OCI-LY7 (cell line): ENCODE data around the gene KLHL21. TPM values are rescaled to one million over a fixed set of nuclear protein-coding genes. Genes with fewer than 3 reads are reported as not detected.
A peak's percentile ranks its signal among the peaks of the same experiment; 100 is the strongest.

Experiments used
- BruUV-seq: library from RNA; stranded (reverse); fragments of 400-500 nt; replicated peaks from 2 replicates; lab custom pipeline; 2021; lab: Mats Ljungman, UMichigan
- CTCF ChIA-PET: fragments of 300-600 bp; sonication (Branson Sonifier 250); formaldehyde crosslinking; loops from one replicate; lab custom pipeline; 2022; ENCODE audit warnings: antibody characterized with exemption; ENCODE audit not compliant: unreplicated experiment; lab: Charles Lee
- POLR2A ChIA-PET: fragments of 300-600 bp; sonication (Branson Sonifier 250); formaldehyde crosslinking; loops from one replicate; lab custom pipeline; 2022; ENCODE audit warnings: antibody characterized with exemption; lab: Charles Lee
- DNase-seq: peaks from one replicate; pipeline ENCODE4 v3.0.0-alpha.2; 2015; ENCODE audit warnings: low spot score
- H2AFZ ChIP-seq: fragments of 200-600 bp; sonication (generic), shearing (Covaris generic); 2 replicates; pipeline ENCODE4 v1.6.1; 2014; ENCODE audit warnings: mild to moderate bottlenecking, antibody characterized with exemption, low read length, moderate library complexity
- H3K27ac ChIP-seq: fragments of 200-600 bp; sonication (generic); 2 replicates; pipeline ENCODE4 v1.5.1; 2014; ENCODE audit warnings: mixed run types, low read depth, mild to moderate bottlenecking, moderate library complexity, low read length, inconsistent platforms; ENCODE audit not compliant: poor library complexity, severe bottlenecking
- H3K36me3 ChIP-seq: fragments of 200-600 bp; sonication (generic); 2 replicates; pipeline ENCODE4 v1.6.1; 2014; ENCODE audit warnings: mild to moderate bottlenecking, antibody characterized with exemption, low read length, moderate library complexity, mixed read lengths; ENCODE audit not compliant: insufficient read depth
- H3K4me1 ChIP-seq: fragments of 200-600 bp; sonication (generic); 2 replicates; pipeline ENCODE4 v1.5.1; 2014; ENCODE audit warnings: mild to moderate bottlenecking, low read length; ENCODE audit not compliant: insufficient read depth, poor library complexity, severe bottlenecking
- H3K4me2 ChIP-seq: fragments of 200-600 bp; sonication (generic); 2 replicates; pipeline ENCODE4 v1.6.1; 2014; ENCODE audit warnings: mild to moderate bottlenecking, low read length
- H3K4me3 ChIP-seq: fragments of 200-600 bp; sonication (generic); 2 replicates; pipeline ENCODE4 v1.5.1; 2014; ENCODE audit warnings: mild to moderate bottlenecking, low read depth, low read length; ENCODE audit not compliant: poor library complexity, severe bottlenecking
- H3K79me2 ChIP-seq: fragments of 200-600 bp; sonication (generic); 2 replicates; pipeline ENCODE4 v1.6.1; 2016; ENCODE audit warnings: low read depth, mild to moderate bottlenecking, low read length, moderate library complexity, mixed read lengths; ENCODE audit not compliant: insufficient read depth
- H3K9me2 ChIP-seq: fragments of 200-600 bp; sonication (generic); 2 replicates; pipeline ENCODE4 v1.6.1; 2016; ENCODE audit warnings: mild to moderate bottlenecking, low read length, mixed read lengths; ENCODE audit not compliant: insufficient read depth
- H3K9me3 ChIP-seq: fragments of 200-600 bp; sonication (generic); 2 replicates; pipeline ENCODE4 v1.6.1; 2014; ENCODE audit warnings: mild to moderate bottlenecking, mixed run types, low read length, mixed read lengths
- H4K20me1 ChIP-seq: fragments of 200-600 bp; sonication (generic); 2 replicates; pipeline ENCODE4 v1.6.1; 2014; ENCODE audit warnings: mild to moderate bottlenecking, antibody characterized with exemption, low read length, moderate library complexity, mixed read lengths; ENCODE audit not compliant: insufficient read depth
- EZH2phosphoT487 ChIP-seq: fragments of 200-600 bp; sonication (generic); IDR thresholded peaks from 2 replicates; pipeline ENCODE4 v1.6.1; 2018; ENCODE audit warnings: low read depth, borderline replicate concordance, mild to moderate bottlenecking, mixed run types, antibody characterized with exemption, low read length, moderate library complexity, mixed read lengths
- intact Hi-C: fragments of 100-400 bp; cut with micrococcal nuclease; formaldehyde crosslinking; loops from one replicate; pipeline ENCODE4 v1.10.0; 2022; ENCODE audit not compliant: unreplicated experiment
- total RNA-seq, 2 experiments: library from RNA; depleted of rRNA in 1 of 2; stranded (reverse); fragments of >200 nt in 1 of 2; shearing (Covaris generic) in 1 of 2; gene quantifications; 2 replicates each; pipeline ENCODE4 v1.2.3, GENCODE V29; 2014 to 2022
- TF ChIP-seq, protein P1 (sequence below): fragments of 200-600 bp; sonication (generic); conservative IDR thresholded peaks from 2 replicates; pipeline ENCODE4 v1.5.1; 2014; ENCODE audit warnings: mild to moderate bottlenecking, antibody characterized with exemption, low read length, moderate library complexity, mixed read lengths

Gene KLHL21
- total RNA-seq, 2 experiments from 2014 or later, result 7.4 to 7.6 TPM

- H4K20me1 ChIP-seq, result no peaks in the 10 kb centered on the region
- no peak overlapping the region for H3K4me2 ChIP-seq
- no peaks in the 10 kb centered on the region for H3K9me2 ChIP-seq
- peaks cover 9% of the 10 kb centered on the region; the same call in 1 of the 2 replicates for H3K79me2 ChIP-seq
- H3K4me3 ChIP-seq, result no peak overlapping the region
- H3K27ac ChIP-seq, result no peak overlapping the region
- intact Hi-C loops, result no loop called here
- POLR2A ChIA-PET, result no interaction called here
- no peaks in the 10 kb centered on the region for H3K9me3 ChIP-seq
- peaks cover 24% of the 10 kb centered on the region for H3K4me1 ChIP-seq
- peaks cover 64% of the 10 kb centered on the region for H3K36me3 ChIP-seq
- TF ChIP-seq, protein P1, sequence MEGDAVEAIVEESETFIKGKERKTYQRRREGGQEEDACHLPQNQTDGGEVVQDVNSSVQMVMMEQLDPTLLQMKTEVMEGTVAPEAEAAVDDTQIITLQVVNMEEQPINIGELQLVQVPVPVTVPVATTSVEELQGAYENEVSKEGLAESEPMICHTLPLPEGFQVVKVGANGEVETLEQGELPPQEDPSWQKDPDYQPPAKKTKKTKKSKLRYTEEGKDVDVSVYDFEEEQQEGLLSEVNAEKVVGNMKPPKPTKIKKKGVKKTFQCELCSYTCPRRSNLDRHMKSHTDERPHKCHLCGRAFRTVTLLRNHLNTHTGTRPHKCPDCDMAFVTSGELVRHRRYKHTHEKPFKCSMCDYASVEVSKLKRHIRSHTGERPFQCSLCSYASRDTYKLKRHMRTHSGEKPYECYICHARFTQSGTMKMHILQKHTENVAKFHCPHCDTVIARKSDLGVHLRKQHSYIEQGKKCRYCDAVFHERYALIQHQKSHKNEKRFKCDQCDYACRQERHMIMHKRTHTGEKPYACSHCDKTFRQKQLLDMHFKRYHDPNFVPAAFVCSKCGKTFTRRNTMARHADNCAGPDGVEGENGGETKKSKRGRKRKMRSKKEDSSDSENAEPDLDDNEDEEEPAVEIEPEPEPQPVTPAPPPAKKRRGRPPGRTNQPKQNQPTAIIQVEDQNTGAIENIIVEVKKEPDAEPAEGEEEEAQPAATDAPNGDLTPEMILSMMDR, result no peak
- no peak for TF ChIP-seq EZH2phosphoT487
- DNase-seq, result no peak
- no peak overlapping the region for H2AFZ ChIP-seq
- CTCF ChIA-PET, result no interaction called here
- BruUV-seq, result TSS peak; percentile 45
These were observed 19.0 kb upstream of the KLHL21 start for GRCh38 chr1:6621429-6622391.

DNA sequence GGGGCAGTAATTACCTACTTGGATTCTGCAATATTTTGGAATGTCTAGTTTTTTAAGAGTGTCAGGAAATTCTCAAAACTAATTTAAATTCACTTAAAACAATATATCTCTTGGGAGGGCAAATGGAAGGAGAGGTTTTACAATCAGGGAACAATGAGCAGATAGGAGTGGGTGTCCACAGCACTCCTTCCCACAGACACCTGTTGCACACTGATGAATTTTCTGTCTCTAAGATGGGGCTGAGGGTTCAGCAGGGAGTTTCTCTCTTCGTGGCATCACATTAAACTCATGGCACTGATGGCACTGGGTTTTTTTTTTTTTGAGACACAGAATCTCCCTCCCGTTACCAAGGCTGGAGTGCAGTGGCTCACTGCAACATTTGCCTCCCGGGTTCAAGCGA, 16.4 kb upstream of the KLHL21 start:
- CTCF ChIA-PET, result no interaction called here
- peaks cover 19% of the 10 kb centered on the region for H3K4me1 ChIP-seq
- H3K79me2 ChIP-seq, result peaks cover 12% of the 10 kb centered on the region
- H4K20me1 ChIP-seq, result peaks cover 6% of the 10 kb centered on the region; the same call in 1 of the 2 replicates
- POLR2A ChIA-PET, result no interaction called here
- no peak overlapping the region for H2AFZ ChIP-seq
- BruUV-seq, result no TSS peak
- peaks cover 61% of the 10 kb centered on the region for H3K36me3 ChIP-seq
- no peaks in the 10 kb centered on the region for H3K9me2 ChIP-seq
- no peak overlapping the region for H3K4me3 ChIP-seq
- TF ChIP-seq EZH2phosphoT487, result no peak
- TF ChIP-seq, protein P1, result no peak
- no peak overlapping the region for H3K4me2 ChIP-seq
- no peaks in the 10 kb centered on the region for H3K9me3 ChIP-seq
- DNase-seq, result no peak
- intact Hi-C loops, result no loop called here
- H3K27ac ChIP-seq, result no peak overlapping the region
